GM12874 (cell line): ENCODE data around the gene STAB2.

ENCODE experiments used
- CTCF ChIP-seq: IDR thresholded peaks from 2 replicates; pipeline ENCODE4 v1.5.1; 2011; ENCODE audit warnings: low read depth, mild to moderate bottlenecking, control low read depth, low read length, moderate library complexity; ENCODE audit not compliant: insufficient read depth

STAB2 gene

DNA sequence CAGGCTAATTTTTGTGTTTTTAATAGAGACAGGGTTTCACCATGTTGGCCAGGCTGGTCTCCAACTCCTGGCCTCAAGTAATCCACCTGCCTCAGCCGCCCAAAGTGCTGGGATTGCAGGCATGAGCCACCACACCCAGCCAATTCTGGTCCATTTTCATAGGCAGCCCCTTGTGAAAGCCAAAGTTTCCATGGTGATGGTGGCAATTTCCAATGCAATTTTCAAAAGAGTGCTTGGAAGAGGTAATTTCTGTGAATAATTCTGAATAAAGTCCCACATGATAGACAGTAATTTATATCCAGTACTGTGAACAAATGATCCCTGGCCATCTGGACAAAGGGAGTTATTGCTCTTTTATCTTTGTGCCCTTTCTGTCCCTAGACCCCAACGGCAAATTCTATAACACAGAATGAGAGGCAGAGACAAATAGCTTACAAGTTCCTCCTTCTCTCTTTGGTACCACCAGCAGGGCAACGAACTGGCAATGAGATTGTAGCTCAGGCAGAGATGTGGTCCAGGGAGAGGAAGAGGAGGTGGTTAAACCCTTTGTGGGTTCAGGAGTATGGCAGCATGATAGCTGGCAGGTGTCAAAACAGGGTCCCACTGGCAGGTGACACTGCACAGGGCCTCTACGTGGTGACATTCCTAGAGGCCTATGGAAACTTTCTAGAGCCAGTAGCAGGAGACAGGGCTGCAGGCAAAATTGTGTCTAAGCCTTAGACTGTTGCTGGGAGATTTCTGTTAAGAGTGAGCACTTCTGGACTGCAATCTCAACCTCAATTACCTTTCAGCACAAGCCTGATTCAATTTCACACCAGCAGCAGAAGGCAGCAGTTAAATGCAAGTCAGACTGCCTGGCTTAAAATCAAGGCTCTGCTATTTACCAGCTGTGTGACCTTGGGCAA is 207.5 kb downstream of the STAB2 start:
- TF ChIP-seq CTCF = no peak

GRCh38 chr12:103798586-103798985 is 211.5 kb downstream of the STAB2 start:
- no peak for TF ChIP-seq CTCF

GRCh38 chr12:103799504-103799856 is 212.4 kb downstream of the STAB2 start:
- no peak for TF ChIP-seq CTCF

DNA sequence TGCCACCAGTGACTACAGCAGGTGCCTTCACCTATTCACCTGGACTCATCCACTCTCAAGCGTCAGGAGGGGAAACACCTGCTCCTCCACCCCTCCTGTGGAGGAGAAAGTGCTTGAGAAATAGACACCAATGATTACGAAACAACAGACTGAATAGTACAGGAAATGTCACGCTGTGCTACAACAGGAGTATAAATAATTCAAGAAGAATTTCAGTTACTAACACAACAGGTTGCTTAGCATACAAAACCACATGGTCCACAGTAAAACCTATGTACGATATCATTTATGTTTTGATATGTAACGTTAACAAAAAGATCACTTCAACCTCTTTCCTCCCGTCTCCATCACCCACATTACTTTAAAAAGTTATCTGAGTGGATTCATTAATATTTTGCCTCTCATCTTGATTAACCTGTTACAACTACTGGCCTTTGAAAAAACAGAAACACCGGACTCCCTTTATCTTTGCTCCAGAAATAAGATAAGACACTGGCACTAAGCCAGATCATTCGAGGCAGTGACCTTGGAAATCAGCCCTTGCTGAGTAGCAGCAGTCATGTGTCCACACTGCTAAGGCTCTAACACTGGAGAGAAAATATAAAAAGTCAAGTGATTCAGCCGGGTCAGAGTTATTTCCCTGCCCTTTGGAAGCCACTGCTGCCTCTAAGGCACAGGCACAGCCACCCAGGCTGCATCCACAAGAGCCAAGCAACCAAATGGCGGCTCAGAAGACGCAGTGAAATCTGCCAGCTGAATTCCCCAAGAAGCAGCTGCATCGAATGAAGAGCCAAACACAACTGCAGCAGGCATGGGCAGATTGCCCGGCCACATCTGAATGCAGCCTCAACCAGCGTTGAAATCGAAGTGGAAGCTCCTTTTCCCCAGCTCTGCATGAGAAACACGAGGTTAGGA is 213.0 kb downstream of the STAB2 start:
- no peak for TF ChIP-seq CTCF

- TF ChIP-seq CTCF = no peak
Observed at GRCh38 chr12:103801709-103802585, 214.9 kb downstream of the STAB2 start.

DNA sequence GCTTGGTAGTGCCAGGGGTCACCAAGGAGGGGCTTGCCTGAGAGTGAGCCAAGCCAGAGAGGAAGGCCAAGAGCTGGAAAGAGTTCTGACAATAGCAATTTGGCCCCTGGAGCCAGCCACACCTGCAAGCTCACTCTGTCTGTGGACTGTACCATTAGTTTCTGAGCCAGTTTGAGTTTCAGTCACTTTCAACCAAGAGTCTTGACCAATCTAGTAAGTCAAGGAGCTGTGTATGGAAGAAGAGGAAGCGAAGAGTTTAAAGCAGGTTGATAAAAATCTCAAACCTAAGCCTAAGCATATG is 215.5 kb downstream of the STAB2 start:
- no peak for TF ChIP-seq CTCF

DNA sequence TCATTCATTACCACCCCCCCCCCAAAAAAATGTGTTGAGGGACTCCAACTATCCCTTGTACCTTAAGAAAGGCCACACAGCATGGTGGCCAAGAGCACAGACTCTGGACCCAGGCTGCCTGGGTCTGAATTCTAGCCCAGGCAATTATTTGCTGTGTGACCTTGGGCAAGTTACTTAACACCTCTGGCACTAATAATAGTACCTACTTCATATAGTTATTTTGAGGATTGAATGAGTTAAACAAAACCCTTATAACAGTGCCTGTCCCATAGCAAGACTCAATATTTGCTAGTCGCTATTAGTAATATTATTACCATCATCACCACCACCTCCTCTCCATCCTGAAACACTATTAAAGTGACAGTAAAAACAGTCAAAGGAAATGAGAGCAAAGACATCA is 216.8 kb downstream of the STAB2 start:
- no peak for TF ChIP-seq CTCF
